Tongue (tissue), 2 donors: ENCODE measurements around the gene NETO1. TPM values are rescaled to one million over a fixed set of nuclear protein-coding genes. Genes with fewer than 3 reads are reported as not detected.

ENCODE experiments used
- DNase-seq: peaks from one replicate; pipeline ENCODE4 v3.0.0-alpha.2; 2015
- total RNA-seq: library from RNA; depleted of rRNA; stranded (reverse); fragments of >200 nt; gene quantifications from one replicate; pipeline ENCODE4 v1.2.3, GENCODE V29; 2014

Gene NETO1, protein sequence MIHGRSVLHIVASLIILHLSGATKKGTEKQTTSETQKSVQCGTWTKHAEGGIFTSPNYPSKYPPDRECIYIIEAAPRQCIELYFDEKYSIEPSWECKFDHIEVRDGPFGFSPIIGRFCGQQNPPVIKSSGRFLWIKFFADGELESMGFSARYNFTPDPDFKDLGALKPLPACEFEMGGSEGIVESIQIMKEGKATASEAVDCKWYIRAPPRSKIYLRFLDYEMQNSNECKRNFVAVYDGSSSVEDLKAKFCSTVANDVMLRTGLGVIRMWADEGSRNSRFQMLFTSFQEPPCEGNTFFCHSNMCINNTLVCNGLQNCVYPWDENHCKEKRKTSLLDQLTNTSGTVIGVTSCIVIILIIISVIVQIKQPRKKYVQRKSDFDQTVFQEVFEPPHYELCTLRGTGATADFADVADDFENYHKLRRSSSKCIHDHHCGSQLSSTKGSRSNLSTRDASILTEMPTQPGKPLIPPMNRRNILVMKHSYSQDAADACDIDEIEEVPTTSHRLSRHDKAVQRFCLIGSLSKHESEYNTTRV
- total RNA-seq, result not detected

DNA sequence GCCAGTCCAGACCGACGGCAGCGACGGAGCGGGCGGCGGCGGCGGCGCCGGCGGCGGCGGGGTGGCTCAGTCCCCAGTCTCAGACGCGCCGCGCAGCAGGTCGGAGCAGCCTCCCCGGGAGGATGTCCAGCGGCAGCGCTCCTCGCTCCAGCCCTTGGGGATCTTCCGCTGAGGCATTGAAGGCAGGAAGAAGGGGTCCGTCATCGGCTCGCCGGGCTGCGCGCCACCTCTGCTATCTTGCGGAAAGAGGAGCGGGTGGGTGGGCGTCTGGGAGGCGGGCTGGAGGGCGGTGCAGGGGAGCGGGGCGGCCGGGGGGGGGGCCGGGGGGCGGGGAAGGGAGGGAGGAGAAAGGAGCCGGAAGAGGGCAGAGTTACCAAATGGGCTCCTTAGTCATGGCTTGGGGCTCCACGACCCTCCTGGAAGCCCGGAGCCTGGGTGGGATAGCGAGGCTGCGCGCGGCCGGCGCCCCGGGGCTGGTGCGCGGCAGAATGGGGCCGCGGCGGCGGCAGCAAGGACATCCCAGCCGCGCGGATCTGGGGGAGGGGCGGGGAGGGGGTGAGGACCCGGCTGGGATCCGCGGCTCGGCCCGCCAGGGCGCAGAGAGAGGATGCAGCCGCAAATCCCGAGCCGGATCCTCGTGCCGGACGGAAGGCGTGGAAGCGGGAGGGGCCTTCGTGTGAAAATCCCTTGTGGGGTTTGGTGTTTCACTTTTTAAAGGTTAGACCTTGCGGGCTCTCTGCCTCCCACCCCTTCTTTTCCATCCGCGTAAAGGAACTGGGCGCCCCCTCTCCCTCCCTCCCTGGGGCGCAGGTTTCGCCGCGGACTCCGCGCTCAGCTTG is at the start of gene NETO1:
NETO1 (minus strand) TSS at position 242 of the 839 bp plus-strand sequence. CDS start 696 bp downstream, outside the sequence.
- DNase-seq, result no peak

DNA sequence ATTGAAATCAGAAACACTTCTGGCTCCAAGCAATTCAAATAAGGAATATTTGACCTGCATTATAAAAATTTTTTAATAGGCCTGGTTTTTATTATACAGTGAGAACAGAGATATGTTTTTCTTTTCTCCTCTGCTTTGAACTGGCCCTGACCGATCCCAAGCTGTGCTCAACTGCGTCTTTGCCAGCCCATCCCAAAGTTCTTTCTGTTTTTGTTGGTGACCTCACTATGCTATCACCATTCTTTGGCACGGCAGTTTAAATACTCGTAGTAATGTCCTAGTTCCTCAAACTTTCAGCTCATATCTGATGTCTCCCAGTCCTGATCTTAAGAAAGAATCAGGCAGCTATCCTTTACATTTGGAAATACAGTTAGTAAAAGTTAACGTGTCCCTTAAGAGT is 42.3 kb upstream of the NETO1 start:
- DNase-seq, result no peak

DNA sequence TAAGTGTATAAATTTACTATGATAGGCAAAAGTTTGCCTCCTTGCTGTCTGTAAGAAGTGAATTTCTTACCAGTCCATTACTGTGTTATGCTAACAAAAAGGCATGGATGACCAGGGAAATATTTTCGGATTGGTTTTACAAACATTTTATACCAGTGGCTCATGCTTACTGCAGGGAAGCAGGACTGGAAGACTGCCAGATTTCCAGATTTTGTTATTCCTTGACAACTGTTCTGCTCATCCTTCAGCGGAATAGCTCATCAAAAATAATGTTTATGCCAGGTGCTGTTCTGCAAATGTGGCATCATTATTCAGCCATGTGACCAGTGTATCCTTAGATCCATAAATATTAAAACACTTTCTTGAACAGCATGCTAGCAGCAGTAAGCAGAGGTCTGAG is 40.4 kb upstream of the NETO1 start:
- DNase-seq, result peak; percentile 1

DNA sequence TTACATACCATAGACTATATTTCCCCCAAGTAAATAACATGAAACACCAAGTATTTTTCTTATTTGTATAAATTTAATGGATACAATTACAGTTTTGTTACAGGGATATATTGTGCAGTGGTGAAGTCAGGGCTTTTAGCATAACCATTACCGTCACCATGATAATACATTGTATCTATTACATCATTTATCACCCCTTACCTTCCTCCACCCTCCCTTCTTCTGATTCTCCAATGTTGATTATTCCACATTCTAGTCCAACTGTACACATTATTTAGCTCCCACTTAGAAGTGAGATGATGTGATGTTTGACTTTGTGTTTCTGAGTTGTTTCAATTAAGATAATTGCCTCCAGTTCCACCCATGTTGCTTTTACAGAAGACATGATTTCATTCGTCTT is 35.2 kb upstream of the NETO1 start:
- no peak for DNase-seq

DNA sequence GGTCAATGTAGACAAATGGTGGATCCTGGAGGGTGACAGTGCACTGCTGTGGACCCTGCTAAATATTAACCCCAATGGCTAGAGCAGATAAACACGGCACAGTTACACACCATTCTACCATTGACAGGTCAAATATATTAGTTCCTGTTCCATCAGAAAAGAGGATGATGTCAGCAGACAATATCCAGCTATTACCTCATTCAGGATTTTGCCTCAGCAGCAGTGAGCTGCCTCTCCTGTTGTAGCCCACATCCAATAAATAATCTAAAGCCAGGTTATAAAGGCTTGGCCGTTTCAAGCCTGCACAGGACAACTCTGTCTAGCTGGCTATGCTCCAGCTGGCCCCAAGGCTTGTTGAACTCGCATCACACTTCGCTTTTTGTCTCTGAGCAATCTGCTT is 31.6 kb upstream of the NETO1 start:
- no peak for DNase-seq

DNA sequence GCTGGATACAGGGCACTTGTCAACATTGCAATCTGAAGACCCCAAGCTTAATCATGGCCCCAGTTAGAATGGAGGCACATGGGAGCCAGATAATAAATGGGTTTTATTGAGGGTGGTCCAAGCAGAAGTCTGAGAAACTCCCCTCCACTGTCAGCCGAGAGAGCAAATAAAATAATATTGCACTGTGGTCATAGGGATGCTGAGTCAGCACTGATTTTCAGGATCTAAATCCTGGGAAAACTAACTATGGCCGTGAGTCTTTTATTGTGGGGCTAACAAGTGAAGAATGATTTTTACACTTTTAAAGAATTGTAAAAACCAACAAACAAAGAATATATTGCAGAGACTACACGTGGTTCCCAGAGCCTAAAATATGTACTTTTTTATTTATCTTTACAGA is 31.1 kb upstream of the NETO1 start:
- DNase-seq, result no peak

DNA sequence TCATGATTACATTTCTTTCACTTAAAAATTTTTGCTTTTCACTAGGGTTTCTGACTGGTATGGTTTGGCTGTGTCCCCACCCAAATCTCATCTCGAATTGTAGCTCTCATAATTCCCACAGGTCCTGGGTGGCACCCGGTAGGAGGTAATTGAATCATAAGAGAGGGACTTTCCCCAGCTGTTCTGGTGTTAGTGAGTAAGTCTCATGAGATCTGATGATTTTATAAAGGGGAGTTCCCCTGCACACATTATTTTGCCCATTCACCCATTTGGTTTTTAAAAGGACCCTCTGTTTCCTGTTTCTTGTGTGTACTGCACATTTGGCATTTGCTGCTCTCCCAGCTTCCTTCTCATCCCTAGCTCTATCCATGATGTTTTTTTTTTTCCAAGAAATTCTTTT is 27.8 kb upstream of the NETO1 start:
- no peak for DNase-seq

DNA sequence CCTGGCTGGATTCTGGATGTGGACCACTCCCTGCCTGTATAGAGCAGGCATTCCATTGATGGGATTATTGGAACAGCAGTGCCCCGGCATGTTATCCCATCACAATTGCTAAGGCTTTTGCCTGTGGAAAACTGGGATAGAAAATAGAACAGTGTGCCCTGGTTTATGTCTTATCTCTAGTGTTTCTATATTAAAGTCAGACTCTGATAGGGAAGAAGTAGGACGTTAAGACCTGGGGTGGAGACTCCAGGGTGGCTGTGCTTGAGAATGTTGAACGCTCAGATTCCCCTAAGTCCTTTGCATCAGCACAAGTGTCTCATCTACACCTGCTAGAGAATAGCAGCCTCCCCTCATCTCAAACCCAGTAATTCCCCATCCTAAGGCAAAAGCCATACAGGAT is 10.8 kb upstream of the NETO1 start:
- DNase-seq, result no peak

DNA sequence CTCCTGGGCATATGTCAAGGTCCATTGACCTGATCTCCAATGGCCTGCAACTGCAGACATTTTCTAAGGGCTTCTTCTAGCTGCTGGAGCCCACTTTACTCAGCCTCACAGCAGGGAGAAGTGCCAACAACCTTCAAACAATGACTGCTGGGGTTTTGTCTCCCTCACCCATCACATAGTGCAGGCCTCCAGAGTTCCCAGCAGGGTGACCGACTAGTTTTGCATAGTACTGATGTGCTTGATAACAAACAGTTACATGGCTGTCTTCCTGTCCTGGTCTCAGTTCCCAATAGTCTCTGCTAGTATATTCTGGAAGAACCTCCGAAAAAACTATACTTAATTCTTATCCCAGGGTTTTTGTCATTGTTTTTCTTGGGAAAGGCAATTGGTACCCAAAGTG is 10.4 kb upstream of the NETO1 start:
- DNase-seq, result no peak

DNA sequence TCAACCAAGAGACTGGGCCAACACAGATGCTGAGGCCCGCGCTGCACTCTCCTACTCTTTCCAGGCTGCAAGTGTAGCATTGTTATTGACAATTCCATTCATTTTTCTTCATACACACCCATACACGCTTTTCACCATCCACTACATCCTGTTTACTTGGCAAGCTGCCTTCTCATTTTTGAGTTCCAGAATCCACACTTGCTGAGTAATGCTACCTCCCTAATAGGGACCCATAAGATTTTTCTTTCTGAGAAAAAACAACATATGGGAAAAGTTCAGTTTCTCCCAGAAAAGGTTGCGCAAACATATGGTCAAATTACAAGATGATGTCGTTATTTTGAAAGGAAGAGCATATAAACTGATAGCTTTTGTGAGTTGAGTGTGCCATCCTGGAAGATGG is 3.3 kb upstream of the NETO1 start:
- DNase-seq, result no peak

DNA sequence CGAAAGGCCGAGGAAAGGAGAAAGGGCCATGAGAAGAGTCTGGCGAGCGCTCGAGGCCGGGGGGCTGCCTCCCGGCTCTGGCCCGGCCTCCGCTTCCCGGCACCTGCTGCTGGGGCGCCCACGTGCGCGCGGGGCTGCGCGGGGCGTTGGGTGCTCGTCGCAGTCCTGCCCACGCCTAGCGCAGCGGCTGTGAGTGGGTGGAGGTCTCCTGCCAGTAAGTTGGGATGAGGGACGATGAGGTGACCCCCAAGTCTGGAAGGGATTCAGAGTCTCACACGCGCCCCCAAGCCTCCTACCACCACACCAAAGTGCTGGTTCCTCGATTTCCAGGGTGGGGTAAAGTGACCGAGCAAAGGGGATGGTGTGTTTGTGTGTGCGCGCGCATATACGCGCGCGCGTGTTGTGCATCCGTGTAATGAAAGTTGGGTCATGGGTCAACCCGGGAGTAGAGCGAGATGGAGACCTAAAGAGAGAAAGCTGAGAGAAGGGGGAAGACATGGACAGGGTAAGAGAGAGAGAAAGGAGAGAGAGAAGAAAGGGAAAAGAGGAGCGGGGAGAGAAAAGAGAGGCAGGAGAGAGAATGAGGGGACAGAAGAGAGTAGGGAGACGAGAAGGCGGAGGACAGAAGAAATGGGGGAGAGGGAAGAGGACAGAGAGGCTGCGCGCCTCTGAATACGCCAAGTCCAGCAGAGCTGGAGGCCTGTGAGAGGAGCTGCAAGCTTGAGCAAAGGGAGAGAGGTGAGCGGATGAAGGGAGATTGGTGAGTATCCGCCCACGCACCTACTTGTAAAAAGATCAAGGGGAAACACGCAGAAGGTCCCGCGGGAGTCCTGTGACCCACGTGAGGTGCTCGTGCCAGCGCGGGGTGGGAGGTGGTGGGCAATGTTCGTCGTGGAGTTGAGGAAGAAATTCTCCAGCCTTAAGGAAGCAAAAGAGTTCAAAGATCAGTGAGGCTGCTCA is 1.7 kb upstream of the NETO1 start:
- DNase-seq, result no peak

DNA sequence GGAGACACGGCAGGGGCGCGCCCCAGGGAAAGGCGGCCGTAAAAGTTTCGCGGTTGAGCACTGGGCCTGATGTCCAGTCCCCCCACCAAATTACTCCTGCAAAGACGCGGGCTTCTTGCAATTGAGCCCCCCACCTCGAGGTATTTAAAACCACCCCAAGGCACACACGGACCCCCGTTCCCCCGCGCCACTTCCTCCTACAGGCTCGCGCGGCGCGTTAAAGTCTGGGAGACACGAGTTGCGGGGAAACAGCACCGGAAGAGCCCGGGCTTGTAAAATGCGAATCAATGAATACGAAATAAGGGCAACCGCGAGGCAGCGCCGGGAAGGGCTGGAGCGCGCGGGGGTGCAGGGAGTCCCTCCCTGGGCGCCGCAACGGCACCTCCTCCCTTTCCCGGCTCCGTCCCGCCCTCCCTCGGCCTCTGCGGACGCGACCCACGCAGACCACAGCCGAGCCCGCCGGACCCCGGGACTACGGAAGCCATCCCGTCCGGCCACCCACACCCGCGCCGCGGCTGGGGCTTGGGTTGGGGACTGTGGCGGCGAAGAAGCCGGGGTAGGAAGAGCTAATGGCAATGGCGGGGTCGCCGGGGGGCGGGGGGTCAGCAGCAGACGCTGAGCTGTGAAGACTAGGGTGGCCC is 918 bp upstream of the NETO1 start:
- DNase-seq, result no peak

DNA sequence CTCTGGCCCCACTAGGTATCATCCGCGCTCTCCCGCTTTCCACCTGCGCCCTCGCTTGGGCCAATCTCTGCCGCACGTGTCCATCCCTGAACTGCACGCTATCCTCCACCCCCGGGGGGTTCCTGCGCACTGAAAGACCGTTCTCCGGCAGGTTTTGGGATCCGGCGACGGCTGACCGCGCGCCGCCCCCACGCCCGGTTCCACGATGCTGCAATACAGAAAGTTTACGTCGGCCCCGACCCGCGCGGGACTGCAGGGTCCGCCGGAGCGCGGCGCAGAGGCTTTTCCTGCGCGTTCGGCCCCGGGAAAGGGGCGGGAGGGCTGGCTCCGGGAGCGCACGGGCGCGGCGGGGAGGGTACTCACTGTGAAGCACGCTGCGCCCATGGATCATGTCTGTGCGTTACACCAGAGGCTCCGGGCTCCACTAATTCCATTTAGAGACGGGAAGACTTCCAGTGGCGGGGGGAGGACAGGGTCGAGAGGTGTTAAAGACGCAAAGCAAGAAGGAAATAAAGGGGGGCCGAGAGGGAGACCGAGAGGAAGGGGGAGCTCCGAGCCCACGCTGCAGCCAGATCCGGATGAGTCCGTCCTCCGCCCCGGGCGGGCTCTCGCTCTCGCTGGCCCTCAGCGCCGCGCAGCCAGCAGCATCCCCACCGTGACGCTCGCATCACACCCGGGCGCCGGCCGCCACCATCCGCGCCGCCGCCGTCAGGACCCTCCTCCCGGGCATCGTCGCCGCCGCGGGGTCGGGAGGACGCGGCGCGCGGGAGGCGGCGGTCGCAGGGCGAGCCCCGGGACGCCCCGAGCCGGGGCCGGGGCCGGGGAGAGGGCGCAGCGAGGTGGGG is 664 bp downstream of the NETO1 start:
- peak; percentile 15 for DNase-seq

DNA sequence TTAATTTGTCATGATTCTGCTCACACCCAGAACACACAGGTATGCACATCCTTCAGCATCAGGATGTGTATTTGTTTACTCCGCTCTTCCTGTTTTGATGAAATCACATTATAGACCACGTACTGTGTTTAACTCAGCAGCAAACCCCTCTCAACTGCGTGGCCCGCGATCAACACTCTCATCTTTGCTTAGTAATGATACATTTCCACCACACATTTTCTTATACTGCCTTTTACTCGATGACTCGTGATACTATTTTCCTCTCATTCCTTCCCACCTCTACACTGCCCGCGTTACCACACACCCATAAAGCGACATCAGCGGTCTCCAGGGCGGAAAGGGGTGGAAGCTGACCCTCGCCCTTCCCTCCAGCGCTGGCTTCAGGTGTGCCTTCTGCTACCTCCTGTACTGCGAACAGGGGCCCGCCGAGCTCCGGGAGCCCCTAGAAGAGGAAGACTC is 1.3 kb downstream of the NETO1 start:
- no peak for DNase-seq

DNA sequence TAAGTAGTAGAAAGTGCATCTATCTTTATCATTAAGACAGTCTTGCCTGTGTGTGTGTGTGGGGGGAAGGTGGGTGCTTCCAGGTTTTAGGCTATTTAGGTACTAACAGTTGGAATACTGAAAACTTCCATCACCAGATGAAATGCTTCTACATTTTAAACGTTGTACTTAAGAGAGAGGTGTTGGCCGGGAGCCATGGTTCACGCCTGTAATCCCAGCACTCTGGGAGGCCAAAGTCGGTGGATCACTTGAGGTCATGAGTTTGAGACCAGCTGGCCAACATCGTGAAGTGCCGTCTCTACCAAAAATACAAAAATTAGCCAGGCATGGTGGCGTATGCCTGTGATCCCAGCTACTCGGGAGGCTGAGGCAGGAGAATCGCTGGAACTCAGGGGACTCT is 4.0 kb downstream of the NETO1 start:
- no peak for DNase-seq

DNA sequence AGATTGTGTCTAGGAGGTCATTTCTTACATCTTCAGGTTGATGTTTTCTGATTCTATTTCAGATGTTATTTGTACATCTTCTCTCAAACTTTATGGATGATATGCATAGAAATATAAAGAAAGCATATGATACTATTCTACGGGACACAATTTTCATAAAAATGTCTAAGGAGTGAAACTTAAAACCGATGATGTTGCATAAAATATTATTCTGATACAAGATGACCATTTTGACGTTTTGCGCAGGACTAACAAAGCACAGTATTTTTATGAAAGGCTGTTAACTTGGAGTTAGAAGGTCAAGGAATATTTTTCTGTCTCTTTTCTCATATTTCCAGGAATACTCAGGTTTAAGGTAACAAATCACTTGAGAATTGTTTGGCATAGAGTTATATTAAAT is 8.7 kb downstream of the NETO1 start:
- no peak for DNase-seq

DNA sequence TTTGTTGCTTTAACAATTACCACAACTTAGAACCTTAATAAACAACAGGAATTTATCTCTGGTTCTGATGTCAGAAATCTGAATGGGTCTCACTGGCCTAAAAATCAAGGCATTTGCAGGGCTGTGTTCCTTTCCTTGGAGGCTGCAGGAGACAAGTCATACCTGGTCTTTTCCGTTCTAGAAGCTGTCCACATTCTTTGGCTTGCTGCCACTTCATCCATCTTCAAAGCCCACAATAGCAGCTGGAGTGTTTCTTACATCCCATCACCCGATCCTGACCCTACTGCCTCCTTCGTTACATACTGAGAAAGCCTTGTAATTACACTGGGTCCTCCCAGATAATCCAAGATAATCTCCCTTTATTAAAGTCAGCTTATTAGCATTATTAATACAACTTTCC is 18.1 kb downstream of the NETO1 start:
- no peak for DNase-seq

DNA sequence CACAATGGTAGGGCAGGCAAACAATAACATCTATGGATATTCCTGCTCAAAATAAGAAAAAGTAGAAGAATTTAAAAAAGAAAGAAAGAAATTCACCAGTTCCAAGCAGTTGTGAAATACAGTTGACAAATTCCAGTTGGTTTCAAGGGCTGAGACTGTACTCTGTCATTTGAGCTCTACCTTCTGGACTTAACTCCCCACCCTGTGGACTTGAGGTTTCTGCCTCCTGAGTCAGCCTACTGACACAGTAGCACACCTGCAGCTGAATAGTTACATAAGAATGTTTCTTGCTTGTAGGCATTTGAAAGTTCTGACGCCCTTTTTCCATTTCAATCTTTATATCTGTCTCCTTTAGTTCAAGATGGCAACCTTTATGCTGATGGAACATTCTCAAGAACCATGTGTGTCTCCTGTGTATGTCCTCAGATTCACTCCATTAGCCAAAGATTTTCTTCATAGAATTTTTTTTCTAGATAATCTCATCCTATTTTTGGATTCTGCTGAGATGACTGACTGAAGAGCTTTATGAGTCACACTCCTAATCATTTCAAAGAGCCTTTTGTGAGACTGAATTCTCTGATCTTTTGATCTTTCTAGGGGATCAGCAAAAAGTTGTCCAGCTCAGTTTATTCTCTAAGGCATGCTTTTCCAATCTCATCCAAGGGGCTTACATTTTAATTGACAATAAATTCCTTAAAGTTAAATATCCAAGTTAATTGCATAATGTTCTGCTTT is 19.1 kb downstream of the NETO1 start:
- no peak for DNase-seq

DNA sequence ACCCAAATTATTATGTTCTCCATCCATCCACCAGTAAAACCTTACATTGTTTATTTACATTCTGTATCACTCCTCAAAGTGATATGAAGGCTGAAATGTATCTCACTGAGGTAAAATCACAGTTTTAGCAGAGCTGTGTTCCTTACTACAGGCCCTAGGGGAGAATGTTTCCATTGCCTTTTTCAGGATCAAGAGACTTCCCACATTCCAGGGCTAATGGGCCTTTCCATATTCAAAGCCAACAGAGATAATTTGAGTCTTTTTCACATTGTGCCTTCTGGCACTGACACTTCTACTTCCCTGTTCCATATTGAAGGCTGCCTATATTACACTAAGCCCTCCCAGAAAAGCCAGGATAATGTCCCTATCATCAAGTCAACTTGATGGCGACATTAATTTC is 20.0 kb downstream of the NETO1 start:
- no peak for DNase-seq
